Thymus (tissue), 11 donors: Measurements from ENCODE around the gene MYO10. TPM values are rescaled to one million over a fixed set of nuclear protein-coding genes. Genes with fewer than 3 reads are reported as not detected.

Experiments
- DNase-seq, 9 donors: peaks; one replicate each; pipeline ENCODE4 v3.0.0-alpha.2; 2013; ENCODE audit warnings: low spot score in 9 of 9, low read depth in 6 of 9, missing footprints in 1 of 9
- H3K27ac ChIP-seq, 2 donors: one replicate each; pipeline ENCODE4 v1.5.1; 2013; ENCODE audit warnings: control low read depth in 1 of 2, low read depth in 1 of 2, low read length in 1 of 2, mild to moderate bottlenecking in 1 of 2, moderate library complexity in 1 of 2
- H3K27me3 ChIP-seq, 2 donors: one replicate each; pipeline ENCODE4 v1.5.1; 2013; ENCODE audit warnings: low read length in 1 of 2; ENCODE audit not compliant: control insufficient read depth in 2 of 2, insufficient read depth in 1 of 2
- H3K36me3 ChIP-seq, 2 donors: one replicate each; pipeline ENCODE4 v1.5.1; 2013; ENCODE audit warnings: low read length in 1 of 2, mild to moderate bottlenecking in 1 of 2, moderate library complexity in 1 of 2; ENCODE audit not compliant: control insufficient read depth in 2 of 2, insufficient read depth in 2 of 2
- H3K4me1 ChIP-seq, 2 donors: one replicate each; pipeline ENCODE4 v1.5.1; 2013; ENCODE audit warnings: low read length in 2 of 2; ENCODE audit not compliant: control insufficient read depth in 2 of 2, insufficient read depth in 2 of 2
- H3K4me3 ChIP-seq, 2 donors: one replicate each; pipeline ENCODE4 v1.5.1; 2013; ENCODE audit warnings: low read length in 2 of 2, control low read depth in 1 of 2, mild to moderate bottlenecking in 1 of 2
- H3K9me3 ChIP-seq, 2 donors: one replicate each; pipeline ENCODE4 v1.5.1; 2013; ENCODE audit warnings: low read length in 1 of 2, mild to moderate bottlenecking in 1 of 2; ENCODE audit not compliant: control insufficient read depth in 2 of 2, insufficient read depth in 1 of 2
- WGBS: extraction: QIAGEN DNeasy Blood & Tissue Kit; methylation state at CpG from one replicate; pipeline ENCODE4 v1.1.7; 2013; 5-methylcytosine and 5-hydroxymethylcytosine counted together
- polyA plus RNA-seq: library from polyadenylated mRNA; stranded (reverse); fragments of 200-250 nt; gene quantifications from one replicate; pipeline ENCODE4 v1.2.3, GENCODE V29; 2013
- total RNA-seq: library from RNA; stranded (reverse); fragments of 120-200 nt; gene quantifications from one replicate; pipeline ENCODE4 v1.2.4, GENCODE V29; 2013
- donor health status: healthy.

The MYO10 gene
- total and polyA plus RNA-seq, 2 donors: 4.3 to 6.0 TPM

DNA sequence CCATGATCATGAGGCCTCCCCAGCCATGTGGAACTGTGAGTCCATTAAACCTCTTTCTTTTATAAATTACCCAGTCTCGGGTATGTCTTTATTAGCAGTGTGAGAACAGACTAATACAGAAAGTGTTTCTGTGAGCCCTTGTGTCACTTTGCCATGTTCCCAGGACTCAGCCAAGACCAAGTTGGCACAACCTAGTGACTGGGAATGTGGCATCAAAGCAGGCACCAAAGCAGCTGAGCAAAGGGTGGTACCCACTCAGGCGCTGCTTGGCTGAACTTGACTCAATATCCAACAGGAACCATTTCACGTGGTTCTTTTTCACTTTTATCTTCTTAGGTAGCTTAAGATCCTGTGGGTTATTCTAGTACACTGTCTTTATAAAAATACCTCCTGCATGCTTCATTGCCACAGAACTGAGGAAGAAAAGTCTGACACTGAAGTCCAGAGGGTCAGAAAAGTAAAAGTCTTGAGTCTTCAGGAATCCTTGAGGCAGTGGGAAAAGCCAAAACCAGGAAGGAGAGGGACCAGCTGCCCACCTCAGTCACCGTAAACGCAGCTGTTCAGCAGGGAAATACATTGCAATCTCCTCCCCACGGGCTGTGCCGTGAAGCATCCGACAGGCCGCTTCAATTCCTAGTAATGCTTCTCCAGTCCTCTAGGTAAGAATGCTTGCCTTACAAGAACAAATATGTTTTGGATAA, 228.8 kb downstream of the MYO10 start:
- no peaks in the 10 kb centered on the region for H3K4me1 ChIP-seq
- H3K4me3 ChIP-seq: no peak overlapping the region
- H3K36me3 ChIP-seq: no peaks in the 10 kb centered on the region
- DNase-seq: no peak
- no peak overlapping the region for H3K27ac ChIP-seq
- H3K27me3 ChIP-seq: no peaks in the 10 kb centered on the region
- H3K9me3 ChIP-seq: no peaks in the 10 kb centered on the region
- 98% methylated on average over 9 of the region's 9 CpGs for WGBS

DNA sequence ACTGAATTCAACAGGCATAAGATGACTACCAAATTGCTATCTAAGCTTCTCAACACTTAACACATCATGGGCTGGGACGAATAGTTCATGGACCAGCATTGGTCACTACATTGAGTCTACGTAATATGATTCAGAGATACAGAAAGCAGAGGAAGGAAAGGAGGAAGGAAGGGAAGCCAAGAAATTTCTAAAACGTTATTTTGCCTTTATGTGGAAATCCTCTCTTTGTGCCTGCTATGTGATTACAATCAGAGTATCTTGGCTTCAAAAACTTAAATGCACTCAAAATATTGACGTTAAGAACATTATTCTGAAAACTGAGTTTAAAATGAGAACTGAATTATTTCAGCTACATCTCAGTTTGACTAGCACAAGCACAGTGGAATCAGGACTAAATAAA, 231.1 kb downstream of the MYO10 start:
- WGBS: 76% methylated on average over 4 of the region's 4 CpGs
- H3K36me3 ChIP-seq: no peaks in the 10 kb centered on the region

DNA sequence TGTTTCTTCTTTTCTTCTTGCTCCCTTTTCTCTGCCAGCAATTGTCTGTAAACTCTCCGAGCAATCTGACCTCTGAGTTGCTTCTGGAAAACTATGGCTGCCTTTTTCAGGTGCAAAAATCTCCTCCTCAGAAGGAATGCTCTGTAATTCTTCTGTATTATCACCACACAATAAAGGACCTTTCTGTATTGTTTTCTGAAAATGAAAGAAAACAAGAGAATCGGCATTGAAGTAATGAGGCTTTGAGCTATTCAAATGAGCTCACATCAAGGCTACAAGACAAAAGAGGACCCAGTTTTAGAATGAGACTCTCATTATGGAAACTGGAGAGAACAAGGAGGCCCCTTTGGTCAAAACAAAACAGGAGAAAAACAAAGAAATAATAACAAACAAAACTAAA, 233.1 kb downstream of the MYO10 start:
- Histone ChIP-seq H3K36me3 (no peaks in the 10 kb centered on the region), H3K27ac (no peak overlapping the region), H3K27me3 (no peaks in the 10 kb centered on the region), H3K4me3 (no peak overlapping the region), H3K4me1 (no peaks in the 10 kb centered on the region), H3K9me3 (no peaks in the 10 kb centered on the region)
- 94% methylated on average over 2 of the region's 2 CpGs for WGBS
- DNase-seq: no peak

More for the DNA sequence above, 231.1 kb downstream of the MYO10 start:
- no peak overlapping the region for H3K27ac ChIP-seq
- DNase-seq: no peak
- no peak overlapping the region for H3K4me3 ChIP-seq
- H3K4me1 ChIP-seq: no peaks in the 10 kb centered on the region
- no peaks in the 10 kb centered on the region for H3K9me3 ChIP-seq
- H3K27me3 ChIP-seq: no peaks in the 10 kb centered on the region

DNA sequence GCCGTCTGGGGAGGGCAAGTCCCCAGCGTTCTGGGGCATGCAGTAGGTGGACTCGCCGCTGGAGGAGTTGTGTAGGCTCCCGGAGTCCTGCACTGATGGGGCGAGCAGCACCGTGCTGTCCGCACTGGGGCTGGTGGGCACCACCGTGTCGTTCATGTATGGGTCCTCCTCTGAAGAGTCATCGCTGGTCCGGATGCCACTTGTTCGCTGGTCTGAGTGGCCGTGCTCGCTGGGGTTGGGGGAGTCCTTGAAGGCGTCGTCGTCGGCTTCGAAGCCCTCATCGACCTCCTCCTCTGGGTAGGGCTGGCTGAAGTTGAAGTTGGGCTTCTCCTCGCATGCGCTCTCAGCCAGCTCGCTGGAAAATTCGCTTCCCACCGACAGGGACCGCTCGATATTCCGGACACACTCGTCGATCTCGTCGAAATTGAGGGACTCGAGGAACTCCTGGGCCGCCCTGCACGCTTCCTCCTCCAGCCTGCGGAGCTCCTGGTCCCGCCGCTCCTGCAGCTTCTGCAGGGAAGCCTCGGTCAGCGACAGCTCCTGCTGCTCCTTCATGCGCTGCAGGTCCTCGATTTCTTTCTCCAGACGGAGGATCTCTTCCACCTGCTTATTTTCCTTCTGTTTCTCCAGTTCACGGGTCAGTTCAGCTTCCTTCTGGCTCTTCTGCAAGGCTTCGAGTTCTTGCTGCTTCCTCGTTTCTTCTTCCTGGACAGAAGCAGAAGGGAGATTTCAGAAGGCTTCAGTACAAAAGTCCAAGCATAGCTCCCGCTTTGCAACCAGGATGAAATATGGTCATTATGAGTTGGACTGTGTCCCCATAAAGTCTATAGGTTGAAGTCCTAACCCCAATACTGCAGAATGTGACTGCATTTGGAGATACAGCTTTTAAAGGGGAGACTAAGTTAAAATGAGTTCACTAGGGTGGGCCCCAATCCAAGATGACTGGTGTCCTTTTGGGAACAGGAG, 234.7 kb downstream of the MYO10 start:
- 97% methylated on average over 48 of the region's 48 CpGs for WGBS

DNA sequence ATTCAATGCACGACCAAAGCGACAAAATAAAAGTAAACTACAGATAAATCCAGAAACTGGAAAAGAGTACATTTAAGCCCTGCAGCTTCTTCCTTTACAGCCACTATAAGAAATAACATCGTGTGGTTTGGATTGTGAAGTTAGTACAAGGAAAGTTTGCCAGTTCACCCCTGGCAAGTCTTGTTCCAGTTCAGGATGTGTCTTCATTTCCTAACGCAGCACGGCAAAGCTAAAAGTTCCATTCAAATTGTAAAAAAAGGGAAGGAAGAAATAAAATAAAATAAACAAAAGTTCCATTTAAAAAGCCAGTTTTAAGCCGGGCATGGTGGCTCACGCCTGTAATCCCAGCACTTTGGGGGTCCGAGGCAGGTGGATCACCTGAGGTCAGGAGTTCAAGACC, 236.0 kb downstream of the MYO10 start:
- no peak overlapping the region for H3K27ac ChIP-seq
- no peak for DNase-seq
- H3K4me3 ChIP-seq: no peak overlapping the region
- 41% methylated on average over 8 of the region's 8 CpGs for WGBS
- no peaks in the 10 kb centered on the region for H3K9me3 ChIP-seq
- no peaks in the 10 kb centered on the region for H3K36me3 ChIP-seq
- no peaks in the 10 kb centered on the region for H3K4me1 ChIP-seq
- no peaks in the 10 kb centered on the region for H3K27me3 ChIP-seq

More for the DNA sequence above, 234.7 kb downstream of the MYO10 start:
- Histone ChIP-seq H3K4me3 (no peak overlapping the region), H3K36me3 (no peaks in the 10 kb centered on the region), H3K9me3 (no peaks in the 10 kb centered on the region), H3K27me3 (no peaks in the 10 kb centered on the region), H3K27ac (no peak overlapping the region), H3K4me1 (no peaks in the 10 kb centered on the region)
- no peak for DNase-seq

DNA sequence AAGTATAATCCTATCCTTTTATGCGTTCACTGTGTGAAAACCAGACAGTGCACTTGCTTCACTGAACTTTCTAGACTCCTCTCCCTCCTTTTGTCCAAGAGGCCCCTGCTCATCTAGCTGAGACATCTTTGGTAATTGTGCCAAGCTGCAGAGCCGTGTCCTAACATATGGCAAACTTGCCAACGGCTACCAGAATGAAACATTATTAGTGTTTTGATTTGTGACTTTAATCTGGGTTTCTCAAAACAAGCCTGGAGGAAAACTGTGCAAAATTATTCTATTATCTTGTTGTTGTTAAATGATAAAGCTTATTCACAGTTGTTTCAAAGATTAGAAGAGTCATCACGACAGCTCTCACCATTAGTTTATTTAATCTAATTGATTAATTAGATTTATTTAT, 240.3 kb downstream of the MYO10 start:
- WGBS: 94% methylated on average over 4 of the region's 4 CpGs
- H3K36me3 ChIP-seq: no peaks in the 10 kb centered on the region

DNA sequence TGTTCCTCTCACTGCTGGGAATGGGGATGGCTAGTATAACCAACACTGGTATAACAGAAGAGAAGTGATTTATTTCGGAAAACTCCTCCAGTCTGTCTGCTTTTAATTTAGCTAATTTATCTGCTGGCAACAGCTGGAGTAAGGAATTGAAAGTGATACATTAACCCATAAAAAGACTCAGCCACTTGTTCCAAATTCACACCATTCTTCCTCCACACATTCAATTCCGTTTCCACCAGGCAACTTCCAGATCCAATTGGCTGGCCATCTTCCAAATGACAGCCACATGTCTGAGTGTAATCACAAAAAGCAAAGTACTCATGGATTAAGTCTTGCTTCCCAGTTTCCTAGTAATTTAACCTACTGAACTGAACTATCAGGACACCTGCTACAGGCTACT, 242.2 kb downstream of the MYO10 start:
- 97% methylated on average over 2 of the region's 2 CpGs for WGBS
- H3K27ac ChIP-seq: no peak overlapping the region
- H3K4me1 ChIP-seq: no peaks in the 10 kb centered on the region
- H3K36me3 ChIP-seq: no peaks in the 10 kb centered on the region
- no peak for DNase-seq
- H3K27me3 ChIP-seq: no peaks in the 10 kb centered on the region
- no peak overlapping the region for H3K4me3 ChIP-seq
- no peaks in the 10 kb centered on the region for H3K9me3 ChIP-seq

More for the DNA sequence above, 240.3 kb downstream of the MYO10 start:
- Histone ChIP-seq H3K27ac (no peak overlapping the region), H3K9me3 (no peaks in the 10 kb centered on the region), H3K4me3 (no peak overlapping the region), H3K27me3 (no peaks in the 10 kb centered on the region), H3K4me1 (no peaks in the 10 kb centered on the region)
- DNase-seq: no peak

DNA sequence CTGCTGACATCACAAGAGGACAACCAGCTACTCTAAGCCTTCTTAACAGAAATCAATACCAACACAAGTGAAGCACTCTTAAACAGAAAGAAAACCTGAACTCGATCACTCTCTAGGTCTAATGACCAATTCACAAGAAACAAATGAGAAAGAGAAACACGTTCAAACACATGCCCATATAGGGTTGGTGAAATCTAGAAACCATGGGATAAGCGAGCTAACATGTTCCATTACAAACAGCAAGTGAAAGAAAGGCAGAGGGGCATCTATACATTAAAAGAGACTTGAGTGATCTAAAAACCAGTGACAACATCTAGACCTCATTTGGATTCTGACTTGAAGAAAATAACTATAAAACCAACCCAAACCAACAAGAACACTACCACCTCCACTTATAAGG, 244.4 kb downstream of the MYO10 start:
- Histone ChIP-seq H3K36me3 (no peaks in the 10 kb centered on the region), H3K9me3 (no peaks in the 10 kb centered on the region), H3K27ac (no peak overlapping the region), H3K4me1 (no peaks in the 10 kb centered on the region), H3K4me3 (no peak overlapping the region), H3K27me3 (no peaks in the 10 kb centered on the region)
- DNase-seq: no peak
- 97% methylated on average over 3 of the region's 3 CpGs for WGBS

DNA sequence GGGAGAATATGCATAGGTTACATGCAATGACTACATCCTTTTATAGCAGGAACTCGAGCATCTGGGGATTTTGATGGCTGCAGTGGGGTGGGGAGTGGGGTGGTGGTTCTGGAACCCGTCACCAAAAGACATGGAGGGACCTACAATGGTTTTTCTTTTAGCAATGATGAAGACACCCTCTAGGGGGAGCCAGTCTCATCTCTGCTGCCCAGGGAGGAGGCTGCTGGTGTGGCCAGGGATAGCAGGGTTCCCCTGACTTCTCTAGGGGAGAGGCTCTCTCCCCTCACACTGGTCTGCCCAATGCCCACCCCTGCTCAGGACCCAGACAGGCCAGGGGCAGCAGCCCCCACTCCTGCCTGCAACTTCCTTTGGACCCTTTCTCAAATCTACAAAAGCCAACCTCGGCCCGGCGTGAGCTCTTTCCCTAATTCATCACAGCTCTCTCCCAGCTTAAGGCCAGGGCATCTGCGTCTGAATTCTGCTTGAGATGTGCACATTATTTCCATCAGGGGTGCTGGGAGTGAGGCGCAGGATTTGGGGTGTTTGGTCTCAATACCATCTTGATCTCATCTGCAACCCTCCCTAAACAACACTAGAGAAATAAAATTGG, 245.7 kb downstream of the MYO10 start:
- Histone ChIP-seq H3K4me1 (no peaks in the 10 kb centered on the region), H3K27ac (no peak overlapping the region), H3K9me3 (no peaks in the 10 kb centered on the region), H3K4me3 (no peak overlapping the region), H3K27me3 (no peaks in the 10 kb centered on the region), H3K36me3 (no peaks in the 10 kb centered on the region)
- 79% methylated on average over 7 of the region's 7 CpGs for WGBS
- DNase-seq: peak in 2 of 9 donors; percentile 35 to 36
